Gastroesophageal sphincter (tissue), 3 donors: ENCODE measurements around the gene MPPED1.

Experiments
- CTCF ChIP-seq, 4 experiments: fragments of 200-600 bp in 2 of 4; fragments of 450-650 bp in 2 of 4; sonication (generic) in 1 of 4; IDR thresholded peaks; one replicate each; pipeline ENCODE4 v1.5.1; 2017 to 2019; ENCODE audit warnings: antibody characterized with exemption in 4 of 4, mild to moderate bottlenecking in 2 of 4, moderate library complexity in 2 of 4
- EP300 ChIP-seq: sonication (generic); formaldehyde crosslinking; IDR thresholded peaks from one replicate; pipeline ENCODE4 v1.6.1; 2017; ENCODE audit warnings: antibody characterized with exemption, mild to moderate bottlenecking
- POLR2A ChIP-seq, 2 donors: fragments of 450-650 bp; IDR thresholded peaks; one replicate each; pipeline ENCODE4 v1.6.1; 2017; ENCODE audit warnings: antibody characterized with exemption in 2 of 2, mild to moderate bottlenecking in 2 of 2, moderate library complexity in 1 of 2
- POLR2AphosphoS5 ChIP-seq: sonication (generic); formaldehyde crosslinking; IDR thresholded peaks from one replicate; pipeline ENCODE4 v1.6.1; 2017; ENCODE audit warnings: antibody characterized with exemption

GRCh38 chr22:43442386-43443151 is 30.8 kb downstream of the MPPED1 start:
- TF ChIP-seq CTCF (IDR thresholded peaks at IDR 0.05) (no peak), POLR2A (IDR thresholded peaks at IDR 0.05) (no peak), POLR2AphosphoS5 (no peak), EP300 (no peak)
